Activated CD4-positive, alpha-beta T cell treated with anti-CD3 and anti-CD28 coated beads, Interleukin-2, amount 50 U/mL, for 48 hours (primary cell): ENCODE data around the gene ELMO2.

Experiments used
- DNase-seq, 2 experiments: peaks; one replicate each; pipeline ENCODE4 v3.0.0-alpha.2; 2020

The ELMO2 gene

DNA sequence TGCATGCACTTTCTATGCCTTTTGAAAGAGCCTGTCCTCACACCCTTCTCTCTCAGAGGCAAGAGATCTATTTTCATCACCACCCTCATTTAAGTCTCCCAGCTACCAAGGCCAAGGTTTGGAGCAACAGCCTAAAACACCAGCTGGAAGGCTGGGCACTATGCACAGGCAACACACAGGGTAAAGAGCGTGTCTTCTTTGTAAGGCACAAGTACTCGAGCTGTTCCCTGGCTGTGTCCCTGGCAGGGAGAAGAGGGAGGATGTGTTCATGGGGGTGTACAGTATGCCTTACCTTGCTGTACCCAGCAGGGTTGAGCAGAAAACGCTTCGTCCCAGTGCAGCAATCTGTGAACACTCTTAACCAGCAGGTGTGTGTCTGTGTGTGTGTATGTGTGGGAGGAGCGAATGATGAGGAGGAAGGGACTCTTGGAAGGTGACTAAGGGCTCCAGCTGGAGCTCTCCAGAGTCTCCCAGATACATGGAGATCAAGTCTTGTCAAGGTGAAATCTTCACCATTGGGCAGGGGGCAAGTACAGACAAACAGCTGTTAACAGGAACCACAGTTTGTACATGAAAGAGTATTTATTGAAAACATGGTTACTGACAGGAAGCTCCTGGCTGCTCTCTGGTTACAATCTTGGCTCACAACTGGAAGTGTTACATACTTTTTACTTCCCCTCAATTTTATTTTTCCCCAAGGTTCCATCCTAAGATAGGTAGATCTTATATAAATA lies 40.8 kb downstream of the ELMO2 start:
- no peak for DNase-seq

GRCh38 chr20:46364670-46365486 lies 41.5 kb downstream of the ELMO2 start:
- DNase-seq: no peak

GRCh38 chr20:46363874-46364669 lies 42.3 kb downstream of the ELMO2 start:
- DNase-seq: peak; percentile 84

DNA sequence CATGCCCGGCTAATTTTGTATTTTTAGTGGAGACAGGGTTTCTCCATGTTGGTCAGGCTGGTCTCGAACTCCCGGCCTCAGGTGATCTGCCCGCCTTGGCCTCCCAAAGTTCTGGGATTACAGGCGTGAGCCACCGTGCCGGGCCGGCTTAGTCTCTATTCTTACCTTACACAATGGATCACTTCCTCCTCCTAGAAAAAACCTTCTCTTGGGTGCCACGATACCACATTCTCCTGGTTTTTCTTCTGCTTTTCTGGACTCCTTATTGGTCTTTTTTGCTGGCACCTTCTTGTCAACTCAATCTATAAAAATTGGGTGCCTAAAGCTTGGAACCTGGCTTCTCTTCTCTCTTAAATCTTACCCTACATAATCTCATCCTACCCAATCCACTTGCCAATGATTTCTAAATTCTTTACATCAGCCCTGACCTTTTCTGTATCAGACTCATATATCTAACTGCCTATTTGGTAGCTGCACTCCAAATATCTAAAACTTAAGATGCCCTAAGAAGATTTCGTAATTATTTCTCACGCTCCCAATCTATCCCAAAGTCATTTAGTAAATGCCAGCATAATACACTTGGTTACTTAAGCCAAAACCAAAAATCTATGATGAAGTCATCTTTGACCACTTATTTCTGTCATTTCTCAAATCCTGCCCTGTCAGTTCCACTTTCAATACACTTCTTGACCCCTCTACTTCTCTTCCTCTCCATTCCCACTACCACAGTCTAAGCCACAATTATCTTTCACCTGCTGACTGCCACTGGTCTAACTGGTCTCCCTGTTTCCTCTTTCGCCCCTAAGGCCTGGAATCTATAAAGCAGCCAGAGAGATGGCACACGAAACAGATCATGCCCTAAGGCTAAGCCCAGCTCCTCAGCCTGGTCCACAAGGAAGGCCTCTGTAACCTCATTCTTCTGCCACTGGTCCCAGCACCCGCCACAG lies 43.2 kb downstream of the ELMO2 start:
- no peak for DNase-seq

- DNase-seq: no peak
These were observed 44.6 kb downstream of the ELMO2 start for GRCh38 chr20:46361811-46362210.

- DNase-seq: peak in 1 of 2 experiments; percentile 23
These were observed 45.0 kb downstream of the ELMO2 start for GRCh38 chr20:46361381-46361780.

DNA sequence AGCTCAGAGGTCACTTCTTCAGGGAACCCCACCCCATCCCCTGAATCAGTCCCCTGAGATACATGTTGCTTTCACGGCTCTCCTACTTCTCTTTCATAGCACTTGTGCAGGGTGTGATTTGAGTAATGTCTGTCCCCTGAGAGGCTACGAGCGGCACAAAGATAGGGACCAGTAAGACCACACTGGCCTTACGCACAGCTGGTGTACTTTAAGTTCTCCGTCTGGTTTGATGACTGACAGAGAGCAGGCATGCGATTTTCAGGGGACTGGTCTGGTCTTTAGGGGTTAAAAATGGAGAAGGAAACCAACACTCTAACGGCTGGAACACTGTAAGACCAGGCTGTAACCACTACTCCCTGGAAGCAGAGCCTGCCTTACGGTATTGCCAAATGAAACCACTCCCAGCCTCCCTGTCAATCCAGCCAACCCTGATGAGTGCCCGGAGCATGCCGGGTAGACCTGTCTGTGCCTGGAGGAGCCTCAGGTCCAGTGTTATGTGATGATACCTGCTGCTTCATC lies 47.1 kb downstream of the ELMO2 start:
- no peak for DNase-seq

DNA sequence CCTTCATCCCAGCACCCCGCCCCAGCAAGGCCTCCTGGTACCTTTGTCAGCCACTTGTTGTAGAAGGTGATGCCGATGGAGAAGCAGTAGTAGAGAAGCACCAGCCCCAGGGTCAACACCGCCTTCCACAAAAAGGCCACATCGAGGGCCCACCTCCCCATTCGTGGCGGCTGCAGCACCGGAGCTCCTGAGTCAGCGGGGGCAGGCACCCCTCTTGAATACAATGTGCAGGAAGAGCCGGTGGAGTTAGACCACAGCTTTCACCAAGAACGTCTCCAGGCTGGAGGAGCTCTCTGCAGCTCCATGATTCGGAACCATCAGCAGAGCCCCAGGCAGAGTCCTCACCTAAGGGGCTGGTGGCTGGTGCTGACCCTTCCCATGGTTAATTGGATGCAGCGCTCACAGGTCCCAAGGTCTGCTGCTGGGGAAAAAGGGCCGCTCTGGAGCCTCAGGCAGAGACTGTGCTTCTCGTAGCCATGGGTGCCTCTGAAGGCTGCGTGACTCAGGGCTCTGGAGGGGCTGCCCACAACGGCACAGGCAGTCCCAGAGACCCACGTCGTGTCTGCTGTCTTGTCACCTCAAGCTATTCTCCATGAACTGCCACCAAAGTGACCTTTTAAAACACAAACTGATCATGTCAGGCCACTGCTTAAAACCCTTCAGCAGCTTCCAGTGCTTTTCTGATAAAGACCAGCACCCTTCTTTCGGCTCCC lies 47.9 kb downstream of the ELMO2 start:
- no peak for DNase-seq

- no peak for DNase-seq
These were observed 49.3 kb downstream of the ELMO2 start for GRCh38 chr20:46357030-46357514.

DNA sequence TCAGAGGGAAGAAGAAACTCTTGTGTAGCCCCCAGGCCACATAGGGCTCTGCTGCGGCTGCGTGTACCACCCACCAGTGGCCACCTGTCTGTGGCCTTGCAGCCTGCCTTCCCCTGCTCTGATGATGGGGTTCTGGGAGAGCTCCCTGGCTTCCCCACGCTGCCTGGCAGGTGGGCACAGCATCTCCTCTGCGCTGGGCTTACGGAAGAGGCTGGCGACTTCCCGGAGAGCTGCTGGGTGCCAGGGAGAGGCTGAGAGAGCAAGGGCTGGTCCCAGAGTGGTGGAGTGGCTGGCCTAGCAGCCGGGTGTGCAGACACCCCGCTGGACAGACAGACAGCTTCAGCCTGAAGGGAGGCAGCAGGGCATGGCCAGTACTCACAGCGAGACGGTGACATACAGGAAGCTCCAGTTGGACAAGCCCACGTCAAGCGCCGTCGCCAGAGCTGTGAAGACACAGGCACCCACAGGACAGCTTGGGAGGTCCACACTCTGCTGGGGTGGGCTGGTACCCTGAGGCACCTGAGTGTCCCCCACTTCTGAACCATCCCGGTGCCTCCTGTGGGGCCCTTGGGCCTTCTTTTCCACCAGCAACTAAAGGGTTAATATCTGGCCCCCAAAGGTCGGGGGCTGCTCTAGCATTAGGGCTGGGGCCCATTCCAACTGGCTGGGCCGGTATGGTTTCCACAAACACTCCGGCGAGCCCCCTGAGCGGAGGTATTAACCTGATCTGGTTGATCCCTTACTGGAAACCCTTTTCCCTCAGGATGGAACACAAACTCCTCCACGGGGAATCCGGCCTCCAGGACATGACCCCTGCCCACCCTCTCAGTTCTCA lies 50.0 kb downstream of the ELMO2 start:
- no peak for DNase-seq

- no peak for DNase-seq
These were observed 50.6 kb downstream of the ELMO2 start for GRCh38 chr20:46355778-46356177.

GRCh38 chr20:46354920-46355654 lies 51.3 kb downstream of the ELMO2 start:
- no peak for DNase-seq

DNA sequence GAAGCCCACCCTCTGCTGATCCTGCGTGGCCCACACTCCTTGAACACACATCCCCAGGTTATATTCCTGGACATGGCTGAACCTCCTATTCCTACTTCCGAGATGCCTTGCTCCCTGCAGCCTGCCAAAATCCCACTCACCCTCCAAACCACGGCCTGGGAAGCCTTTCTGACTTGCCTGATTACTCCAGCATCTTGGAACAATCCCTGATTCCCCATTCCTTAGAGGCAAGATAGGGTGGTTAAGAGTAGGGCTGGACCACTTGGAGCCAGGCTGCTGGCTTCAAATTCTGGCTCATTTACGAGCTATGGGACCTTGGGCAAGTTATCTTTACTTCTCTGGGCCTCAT lies 52.2 kb downstream of the ELMO2 start:
- DNase-seq: no peak

- DNase-seq: no peak
These were observed 52.8 kb downstream of the ELMO2 start for GRCh38 chr20:46353500-46354206.

- no peak for DNase-seq
These were observed 54.0 kb downstream of the ELMO2 start for GRCh38 chr20:46352370-46352938.

DNA sequence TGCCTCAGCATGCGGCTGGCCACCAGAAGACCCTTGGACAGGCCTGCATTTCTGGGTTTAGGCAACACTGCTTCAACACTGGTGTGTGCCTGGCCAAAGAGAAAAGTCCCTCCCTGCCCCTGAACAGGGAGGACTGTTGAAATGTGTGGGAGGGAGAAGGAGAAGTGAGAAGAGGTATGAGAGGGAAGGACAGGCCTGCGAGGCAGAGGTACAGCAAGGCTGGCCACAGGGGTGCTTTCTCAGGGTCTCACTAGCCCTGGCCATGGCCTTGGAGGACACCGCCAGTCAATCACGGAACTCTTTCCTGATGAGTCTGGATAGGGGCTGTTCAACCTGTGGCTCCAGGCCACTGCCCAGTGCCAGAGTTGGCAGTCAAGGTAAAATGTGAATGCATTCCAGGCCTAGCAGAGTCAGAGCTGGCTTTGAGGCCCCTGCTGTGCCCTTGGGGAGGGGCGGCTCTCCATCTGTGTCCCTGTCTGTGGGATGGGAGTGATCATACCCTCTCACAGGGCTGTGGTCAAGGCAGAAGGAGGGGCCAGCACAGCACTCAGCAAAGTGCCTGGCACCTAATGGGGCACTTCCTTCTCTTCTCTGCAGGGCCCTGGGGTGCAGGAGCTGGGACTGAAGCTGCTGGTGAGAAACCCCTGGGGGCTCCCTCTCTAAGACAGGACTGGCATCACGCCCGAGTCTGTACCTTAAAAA lies 54.9 kb downstream of the ELMO2 start:
- no peak for DNase-seq

GRCh38 chr20:46350986-46351267 lies 55.5 kb downstream of the ELMO2 start:
- no peak for DNase-seq
